ENCODE data around the gene CYLD.

- no peak for TF ChIP-seq CTCF (IDR thresholded peaks at IDR 0.05; ENCODE audit: borderline replicate concordance, extremely low read depth, low read length, poor library complexity, severe bottlenecking)
- TF ChIP-seq EZH2 (IDR thresholded peaks at IDR 0.05; ENCODE audit: borderline replicate concordance, low read depth, low read length, severe bottlenecking), result no peak
These were observed at the start of gene CYLD for GRCh38 chr16:50741781-50742575.
